ENCODE results near the gene IL17REL.

IL17REL gene

GRCh38 chr22:50039669-50040443 lies 27.3 kb upstream of the IL17REL start:
- Mint-ChIP-seq H3K36me3 (ENCODE audit: insufficient read depth) (peaks cover 1% of the 10 kb centered on the region), H3K27me3 (peaks cover 38% of the 10 kb centered on the region), H3K9me3 (no peaks in the 10 kb centered on the region), H3K27ac (ENCODE audit: low read depth) (no peak overlapping the region), H3K4me3 (no peak overlapping the region), H3K4me1 (peaks cover 12% of the 10 kb centered on the region)
- DNase-seq (ENCODE audit: low spot score in 2 of 2) (no peak), ATAC-seq (replicated peaks; ENCODE audit: extremely low read depth, poor library complexity, severe bottlenecking) (no peak)

- Mint-ChIP-seq H3K4me3 (no peak overlapping the region), H3K9me3 (no peaks in the 10 kb centered on the region), H3K27ac (ENCODE audit: low read depth) (no peak overlapping the region), H3K36me3 (ENCODE audit: insufficient read depth) (no peaks in the 10 kb centered on the region), H3K27me3 (peaks cover 20% of the 10 kb centered on the region), H3K4me1 (no peaks in the 10 kb centered on the region)
- DNase-seq (ENCODE audit: low spot score in 2 of 2) = no peak
- ATAC-seq (replicated peaks; ENCODE audit: extremely low read depth, poor library complexity, severe bottlenecking) = no peak
Observed at GRCh38 chr22:50035976-50036724, 23.6 kb upstream of the IL17REL start.

- Mint-ChIP-seq H3K27me3 (peaks cover 15% of the 10 kb centered on the region), H3K9me3 (no peaks in the 10 kb centered on the region), H3K27ac (ENCODE audit: low read depth) (no peak overlapping the region), H3K4me1 (no peaks in the 10 kb centered on the region), H3K36me3 (ENCODE audit: insufficient read depth) (no peaks in the 10 kb centered on the region), H3K4me3 (no peak overlapping the region)
- DNase-seq (ENCODE audit: low spot score in 2 of 2) (no peak), ATAC-seq (replicated peaks; ENCODE audit: extremely low read depth, poor library complexity, severe bottlenecking) (no peak)
Observed at GRCh38 chr22:50035131-50035881, 22.7 kb upstream of the IL17REL start.

DNA sequence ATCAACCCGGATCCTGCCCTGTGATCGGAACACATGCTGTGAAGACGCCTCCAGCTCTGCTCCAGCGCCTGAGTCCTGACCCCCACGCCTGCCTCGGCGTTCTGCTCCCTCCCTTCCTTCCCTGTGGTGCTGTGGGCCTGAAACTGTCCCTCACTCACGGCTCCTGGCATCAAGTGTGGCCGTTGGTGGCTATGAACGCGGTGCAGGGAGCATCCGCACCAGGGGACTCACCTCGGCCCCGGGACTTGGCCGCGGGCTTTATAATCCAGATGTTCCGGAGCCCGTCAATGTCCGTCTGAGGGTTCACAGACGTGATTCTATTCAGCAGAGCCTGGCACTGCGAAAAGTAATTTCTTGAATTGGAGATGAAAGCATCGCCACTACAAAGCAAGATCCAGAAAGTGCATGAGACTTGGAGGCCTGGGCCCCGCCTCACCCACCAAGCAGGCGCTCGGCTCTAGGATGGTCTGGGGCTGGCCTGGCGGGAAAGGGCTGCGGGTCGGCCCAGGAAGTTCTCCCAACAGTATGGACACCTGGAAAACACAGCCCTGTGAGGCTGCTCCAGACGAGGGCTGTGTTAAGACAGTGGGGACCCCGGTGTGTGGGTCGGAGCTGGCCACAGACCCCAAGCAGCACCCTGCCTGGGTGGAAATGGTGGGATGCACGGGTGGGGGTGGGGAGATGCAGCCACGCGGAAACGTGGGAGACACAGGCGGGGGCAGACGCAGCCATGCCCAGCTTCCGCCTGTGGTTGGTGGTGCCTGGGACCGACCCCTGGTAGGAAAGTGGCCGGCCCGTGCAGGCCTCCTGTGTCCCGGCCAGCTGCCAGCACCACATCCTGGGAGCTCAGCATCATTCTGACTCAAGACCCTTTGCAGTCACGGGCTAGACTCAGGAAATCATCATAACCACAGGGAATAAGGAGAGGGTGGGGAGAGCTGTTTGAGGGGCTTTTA lies 21.8 kb upstream of the IL17REL start:
- Mint-ChIP-seq H3K9me3 (no peaks in the 10 kb centered on the region), H3K27ac (ENCODE audit: low read depth) (no peak overlapping the region), H3K36me3 (ENCODE audit: insufficient read depth) (no peaks in the 10 kb centered on the region), H3K4me1 (no peaks in the 10 kb centered on the region), H3K27me3 (peaks cover 15% of the 10 kb centered on the region), H3K4me3 (no peak overlapping the region)
- DNase-seq (ENCODE audit: low spot score in 2 of 2) (no peak), ATAC-seq (replicated peaks; ENCODE audit: extremely low read depth, poor library complexity, severe bottlenecking) (no peak)

DNA sequence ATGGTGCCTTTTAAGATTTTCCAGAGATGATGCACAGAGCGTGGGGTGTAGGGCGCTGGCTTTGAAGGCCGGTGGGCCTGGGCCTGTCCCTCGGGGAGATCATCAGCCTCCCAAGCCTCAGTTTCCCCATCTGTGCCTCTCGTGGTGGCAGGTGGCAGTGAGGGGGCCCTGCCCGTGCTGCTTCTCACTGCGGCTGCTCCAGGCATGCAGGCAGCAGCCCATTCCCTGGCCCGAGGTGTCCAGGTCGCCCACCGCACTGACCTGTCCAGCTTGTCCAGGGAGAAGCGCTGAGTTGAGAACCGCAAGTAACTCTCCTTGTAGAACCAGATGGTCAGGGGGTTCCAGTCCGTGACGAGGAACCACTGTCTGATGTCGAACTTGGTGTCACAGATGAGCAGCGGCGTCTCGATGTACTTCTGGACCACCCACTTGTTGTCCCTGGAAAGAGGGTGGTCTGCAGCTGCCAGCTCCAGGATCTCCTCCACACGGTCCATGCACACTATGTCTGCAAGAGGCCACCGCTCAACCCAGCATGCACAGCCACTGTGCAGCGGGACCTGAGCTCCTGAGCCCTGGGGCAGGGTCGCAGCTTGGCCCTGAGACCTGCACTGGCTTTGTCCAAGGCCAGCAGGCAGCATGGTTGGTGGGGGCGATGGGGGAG lies 20.5 kb upstream of the IL17REL start:
- DNase-seq (ENCODE audit: low spot score in 2 of 2) (no peak), ATAC-seq (replicated peaks; ENCODE audit: extremely low read depth, poor library complexity, severe bottlenecking) (no peak)
- Mint-ChIP-seq H3K4me1 (peaks cover 1% of the 10 kb centered on the region), H3K9me3 (no peaks in the 10 kb centered on the region), H3K27me3 (peaks cover 15% of the 10 kb centered on the region), H3K4me3 (no peak overlapping the region), H3K36me3 (ENCODE audit: insufficient read depth) (no peaks in the 10 kb centered on the region), H3K27ac (ENCODE audit: low read depth) (no peak overlapping the region)

GRCh38 chr22:50032109-50032871 lies 19.7 kb upstream of the IL17REL start:
- no peak overlapping the region for H3K4me3 Mint-ChIP-seq
- ATAC-seq (replicated peaks; ENCODE audit: extremely low read depth, poor library complexity, severe bottlenecking) (no peak), DNase-seq (ENCODE audit: low spot score in 2 of 2) (no peak)
- H3K27ac Mint-ChIP-seq (ENCODE audit: low read depth) = no peak overlapping the region
- no peaks in the 10 kb centered on the region for H3K9me3 Mint-ChIP-seq
- H3K36me3 Mint-ChIP-seq (ENCODE audit: insufficient read depth) = no peaks in the 10 kb centered on the region
- peaks cover 15% of the 10 kb centered on the region for H3K27me3 Mint-ChIP-seq
- peaks cover 8% of the 10 kb centered on the region for H3K4me1 Mint-ChIP-seq

- no peak for ATAC-seq (replicated peaks; ENCODE audit: extremely low read depth, poor library complexity, severe bottlenecking)
- no peak overlapping the region for H3K27ac Mint-ChIP-seq (ENCODE audit: low read depth)
- H3K27me3 Mint-ChIP-seq = peaks cover 15% of the 10 kb centered on the region
- no peak overlapping the region for H3K4me3 Mint-ChIP-seq
- no peaks in the 10 kb centered on the region for H3K9me3 Mint-ChIP-seq
- H3K36me3 Mint-ChIP-seq (ENCODE audit: insufficient read depth) = peaks cover 1% of the 10 kb centered on the region
- DNase-seq (ENCODE audit: low spot score in 2 of 2) = no peak
- H3K4me1 Mint-ChIP-seq = peaks cover 8% of the 10 kb centered on the region
Observed at GRCh38 chr22:50031189-50032091, 18.9 kb upstream of the IL17REL start.

- Mint-ChIP-seq H3K4me1 (peaks cover 8% of the 10 kb centered on the region), H3K36me3 (ENCODE audit: insufficient read depth) (peaks cover 1% of the 10 kb centered on the region), H3K4me3 (no peak overlapping the region), H3K27ac (ENCODE audit: low read depth) (no peak overlapping the region), H3K9me3 (no peaks in the 10 kb centered on the region), H3K27me3 (peaks cover 15% of the 10 kb centered on the region)
- DNase-seq (ENCODE audit: low spot score in 2 of 2) = peak; percentile 66 to 83
- peak; percentile 88 for ATAC-seq (replicated peaks; ENCODE audit: extremely low read depth, poor library complexity, severe bottlenecking)
Observed at GRCh38 chr22:50030297-50031188, 18.0 kb upstream of the IL17REL start.

DNA sequence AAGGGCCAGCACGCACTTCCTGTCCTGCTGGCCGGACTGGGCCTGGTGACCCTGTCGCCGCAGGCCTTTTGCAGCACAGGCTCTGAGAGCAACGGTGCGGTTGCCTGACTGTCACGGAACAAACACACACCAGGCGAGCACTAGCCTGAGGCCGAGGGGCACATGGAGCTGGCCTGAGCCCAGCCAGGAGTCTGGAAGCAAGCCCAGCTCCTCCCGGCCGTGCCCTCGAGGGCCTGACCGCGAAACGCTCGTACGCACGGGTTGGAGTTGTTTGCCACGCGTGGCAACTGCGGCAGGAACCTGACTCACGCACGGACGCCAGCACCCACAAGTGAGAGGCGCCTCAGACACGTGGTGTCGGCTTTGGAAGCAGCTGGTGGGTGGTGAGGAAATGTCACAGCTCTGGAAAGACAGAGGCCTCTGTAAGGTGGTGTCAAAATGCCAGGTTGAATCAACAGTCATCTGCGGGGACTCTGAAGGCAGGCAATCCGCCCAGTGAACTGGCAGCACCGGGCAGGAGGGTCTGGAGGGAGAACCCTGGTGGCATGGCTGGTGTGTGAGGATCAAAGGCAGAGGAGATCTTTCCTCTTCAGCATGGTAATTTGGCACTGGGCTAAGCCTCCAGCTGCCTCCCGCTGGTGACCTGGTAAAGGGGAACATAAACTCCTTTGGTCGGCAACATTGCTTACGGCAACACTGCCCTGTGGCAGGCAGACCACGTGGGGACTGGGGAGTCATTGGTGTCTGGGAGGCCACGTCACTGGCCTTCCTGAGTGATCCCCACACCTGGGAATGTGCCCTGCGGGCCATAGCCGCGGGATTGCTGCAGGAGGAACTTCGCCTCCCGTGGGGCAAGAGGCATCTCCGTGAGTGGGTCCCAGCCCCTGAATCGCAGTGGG lies 15.3 kb upstream of the IL17REL start:
- Mint-ChIP-seq H3K27me3 (no peaks in the 10 kb centered on the region), H3K4me1 (peaks cover 8% of the 10 kb centered on the region), H3K27ac (ENCODE audit: low read depth) (peak overlapping the region; percentile 70), H3K9me3 (no peaks in the 10 kb centered on the region), H3K36me3 (ENCODE audit: insufficient read depth) (peaks cover 4% of the 10 kb centered on the region), H3K4me3 (peak overlapping the region; percentile 52)
- ATAC-seq (replicated peaks; ENCODE audit: extremely low read depth, poor library complexity, severe bottlenecking) (peak; percentile 74), DNase-seq (ENCODE audit: low spot score in 2 of 2) (peak in 1 of 2 donors; percentile 63)
